ENCODE results near the gene RPL37A. TPM values are rescaled to one million over a fixed set of nuclear protein-coding genes. Genes with fewer than 3 reads are reported as not detected.

Gene RPL37A
- 959 and 1,435 TPM in 2 replicates for total RNA-seq

DNA sequence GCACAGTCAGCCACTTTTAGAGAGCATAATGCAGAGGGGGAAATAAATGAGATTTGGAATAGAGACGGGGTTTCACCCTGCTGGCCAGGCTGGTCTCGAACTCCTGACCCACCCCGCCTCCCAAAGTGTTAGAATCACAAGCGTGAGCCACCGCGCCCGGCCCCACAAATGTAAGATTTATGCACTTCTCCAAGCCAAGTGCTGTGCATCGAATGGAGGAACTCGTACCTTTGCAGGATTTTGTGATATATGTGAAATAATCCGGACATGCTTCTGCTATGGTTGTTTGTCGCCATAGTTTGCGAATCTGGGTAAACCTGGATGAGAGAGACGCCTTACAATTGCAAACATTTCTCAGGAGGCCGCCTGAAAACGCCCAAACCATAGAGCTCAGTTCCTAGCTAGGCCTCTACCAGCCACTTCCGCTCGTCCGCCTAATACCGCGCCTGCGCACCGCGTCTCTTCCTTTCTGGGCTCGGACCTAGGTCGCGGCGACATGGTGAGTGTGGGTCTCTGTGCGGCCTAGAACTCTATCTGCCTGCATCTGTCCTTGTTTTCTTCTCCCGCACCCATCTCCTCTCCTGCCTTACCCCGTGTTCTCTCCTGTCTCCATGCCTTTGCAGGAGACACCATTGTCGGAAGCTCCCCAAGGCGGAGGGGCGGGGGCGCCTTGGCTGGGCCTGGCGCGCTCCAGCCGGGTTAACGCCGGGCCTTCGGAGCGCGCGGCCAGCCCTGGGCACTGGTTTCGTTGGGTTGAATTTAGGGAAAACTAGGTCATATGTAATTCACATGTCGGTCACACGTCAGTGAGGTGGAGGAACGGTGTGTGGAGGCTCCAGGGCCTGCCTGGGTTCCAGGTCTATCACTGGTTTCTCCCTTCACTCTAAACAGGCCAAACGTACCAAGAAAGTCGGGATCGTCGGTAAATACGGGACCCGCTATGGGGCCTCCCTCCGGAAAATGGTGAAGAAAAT is at the start of gene RPL37A:
Gene RPL37A (plus strand): TSS at position 466 of the 974 bp plus-strand sequence. CDS start 31 bp downstream, at position 497.

Other genes with a start within 250 kb of the RPL37A start
- 1.4 and 2.6 TPM in 2 replicates for gene MARCHF4, start 126.4 kb upstream of the RPL37A start, total RNA-seq
- 15.3 and 18.3 TPM in 2 replicates for gene SMARCAL1, start 86.4 kb upstream of the RPL37A start, total RNA-seq
- 1,032 and 1,065 TPM in 2 replicates for gene IGFBP2, start 134.6 kb downstream of the RPL37A start, total RNA-seq
- 1.4 and 3.0 TPM in 2 replicates for gene IGFBP5, start 196.7 kb downstream of the RPL37A start, total RNA-seq

All from myometrial cell (primary cell).